Measurements from ENCODE around the gene SUPT5H.

DNA sequence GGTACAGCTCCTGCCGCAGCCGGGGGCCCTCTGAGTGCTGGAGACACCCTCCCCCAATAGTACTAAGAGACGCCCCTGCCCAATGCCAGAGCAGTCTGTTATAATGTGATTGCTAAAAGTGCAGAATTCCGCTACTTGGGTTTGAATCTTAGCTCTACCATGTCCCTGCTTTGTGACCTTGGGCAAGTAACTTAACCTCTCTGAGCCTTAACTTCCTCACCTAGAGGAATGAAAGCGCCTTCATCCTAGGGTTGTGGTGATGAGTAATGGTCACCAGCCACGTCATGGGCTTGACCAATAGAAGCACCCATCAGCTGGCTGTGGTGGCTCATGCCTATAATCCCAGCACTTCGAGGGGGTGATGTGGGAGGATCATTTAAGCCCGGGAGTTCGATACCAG, 26.4 kb upstream of the SUPT5H start:
- TF ChIP-seq, protein P1, sequence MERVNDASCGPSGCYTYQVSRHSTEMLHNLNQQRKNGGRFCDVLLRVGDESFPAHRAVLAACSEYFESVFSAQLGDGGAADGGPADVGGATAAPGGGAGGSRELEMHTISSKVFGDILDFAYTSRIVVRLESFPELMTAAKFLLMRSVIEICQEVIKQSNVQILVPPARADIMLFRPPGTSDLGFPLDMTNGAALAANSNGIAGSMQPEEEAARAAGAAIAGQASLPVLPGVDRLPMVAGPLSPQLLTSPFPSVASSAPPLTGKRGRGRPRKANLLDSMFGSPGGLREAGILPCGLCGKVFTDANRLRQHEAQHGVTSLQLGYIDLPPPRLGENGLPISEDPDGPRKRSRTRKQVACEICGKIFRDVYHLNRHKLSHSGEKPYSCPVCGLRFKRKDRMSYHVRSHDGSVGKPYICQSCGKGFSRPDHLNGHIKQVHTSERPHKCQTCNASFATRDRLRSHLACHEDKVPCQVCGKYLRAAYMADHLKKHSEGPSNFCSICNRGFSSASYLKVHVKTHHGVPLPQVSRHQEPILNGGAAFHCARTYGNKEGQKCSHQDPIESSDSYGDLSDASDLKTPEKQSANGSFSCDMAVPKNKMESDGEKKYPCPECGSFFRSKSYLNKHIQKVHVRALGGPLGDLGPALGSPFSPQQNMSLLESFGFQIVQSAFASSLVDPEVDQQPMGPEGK (CRISPR knock-in tag; IDR thresholded peaks at IDR 0.05; ENCODE audit: borderline replicate concordance), result no peak
- no peak for TF ChIP-seq SNAI2 (CRISPR knock-in tag; IDR thresholded peaks at IDR 0.05)
- no peak for TF ChIP-seq ZNF565 (CRISPR knock-in tag; conservative IDR thresholded peaks at IDR 0.05; ENCODE audit: low read depth)
